Gastroesophageal sphincter (tissue), 3 donors: ENCODE results near the gene RPL38.

Source experiments
- CTCF ChIP-seq, 4 experiments: fragments of 200-600 bp in 2 of 4; fragments of 450-650 bp in 2 of 4; sonication (generic) in 1 of 4; IDR thresholded peaks; one replicate each; pipeline ENCODE4 v1.5.1; 2017 to 2019; ENCODE audit warnings: antibody characterized with exemption in 4 of 4, mild to moderate bottlenecking in 2 of 4, moderate library complexity in 2 of 4
- EP300 ChIP-seq: sonication (generic); formaldehyde crosslinking; IDR thresholded peaks from one replicate; pipeline ENCODE4 v1.6.1; 2017; ENCODE audit warnings: antibody characterized with exemption, mild to moderate bottlenecking
- POLR2A ChIP-seq, 2 donors: fragments of 450-650 bp; IDR thresholded peaks; one replicate each; pipeline ENCODE4 v1.6.1; 2017; ENCODE audit warnings: antibody characterized with exemption in 2 of 2, mild to moderate bottlenecking in 2 of 2, moderate library complexity in 1 of 2
- POLR2AphosphoS5 ChIP-seq: sonication (generic); formaldehyde crosslinking; IDR thresholded peaks from one replicate; pipeline ENCODE4 v1.6.1; 2017; ENCODE audit warnings: antibody characterized with exemption

GRCh38 chr17:74227271-74228080 is 24.0 kb downstream of the RPL38 start:
- TF ChIP-seq POLR2AphosphoS5 (no peak), CTCF (IDR thresholded peaks at IDR 0.05) (no peak), EP300 (no peak), POLR2A (IDR thresholded peaks at IDR 0.05) (no peak)
